Muscle of arm (tissue), 12 donors: ENCODE data around the gene GBX1. TPM values are rescaled to one million over a fixed set of nuclear protein-coding genes. Genes with fewer than 3 reads are reported as not detected.

ENCODE experiments used
- DNase-seq: peaks from one replicate; pipeline ENCODE4 v3.0.0-alpha.2; 2013
- polyA plus RNA-seq, 12 donors: library from polyadenylated mRNA; unstranded; fragments of 120-200 nt; gene quantifications; one replicate each; pipeline ENCODE4 v1.2.1, GENCODE V29; 2013; ENCODE audit not compliant: insufficient read length in 12 of 12

Gene GBX1
- polyA plus RNA-seq, 12 donors = 0.30 to 4.1 (median 1.5) TPM; not detected in 2

DNA sequence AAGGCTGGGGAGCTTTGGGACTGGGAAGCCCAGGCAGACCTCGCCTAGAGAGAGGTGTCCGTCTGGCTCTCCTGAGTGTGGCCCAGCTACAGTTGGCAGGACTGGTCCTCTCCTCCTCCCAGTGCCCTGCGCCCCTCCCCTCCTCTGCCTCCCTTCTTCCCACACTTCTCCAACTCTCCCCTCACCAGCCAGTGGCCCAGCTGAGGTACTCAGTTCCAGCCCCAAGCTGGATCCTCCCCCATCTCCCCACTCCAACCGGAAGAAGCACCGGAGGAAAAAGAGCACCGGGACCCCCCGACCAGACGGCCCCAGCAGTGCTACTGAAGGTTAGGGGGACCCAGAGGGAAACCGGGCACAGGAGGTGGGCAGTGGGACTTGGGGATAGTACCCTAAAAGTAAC lies 27.7 kb downstream of the GBX1 start:
- DNase-seq = no peak

DNA sequence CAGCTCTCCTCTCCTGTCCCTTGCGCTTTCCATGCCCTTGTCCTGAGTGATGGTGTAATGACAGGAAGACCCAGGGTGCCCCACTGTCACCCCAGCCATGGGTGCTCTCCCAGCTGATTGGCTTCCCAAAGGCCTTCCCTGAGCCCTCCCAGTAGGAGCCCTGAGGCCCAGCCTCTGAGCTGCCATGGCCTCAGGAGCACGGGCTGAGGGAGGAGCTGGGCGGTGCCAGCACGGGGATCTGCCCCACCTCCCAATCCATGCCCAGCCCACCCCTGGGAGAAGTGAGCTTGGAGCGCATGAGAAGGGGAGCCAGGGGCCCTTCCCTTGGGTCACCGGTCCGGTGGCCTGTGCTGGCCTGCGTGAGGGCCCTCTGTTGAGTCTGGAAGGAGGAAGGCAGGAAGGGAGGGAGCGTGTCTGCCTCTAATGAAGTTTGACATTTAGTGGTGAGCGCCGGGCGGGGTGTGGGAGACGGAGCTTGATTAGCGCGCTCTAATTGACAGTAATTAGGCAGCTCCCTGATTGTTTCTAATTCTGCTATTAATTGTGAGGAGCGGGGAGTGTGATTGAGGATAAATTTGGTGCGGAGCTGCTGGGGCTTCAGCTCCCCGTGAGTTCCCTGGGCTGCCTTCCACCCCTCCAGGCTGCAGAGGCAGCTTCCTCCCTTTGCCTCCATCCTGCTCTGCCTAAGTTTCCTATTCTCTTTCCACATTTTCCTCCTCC lies 28.3 kb downstream of the GBX1 start:
- DNase-seq = no peak

DNA sequence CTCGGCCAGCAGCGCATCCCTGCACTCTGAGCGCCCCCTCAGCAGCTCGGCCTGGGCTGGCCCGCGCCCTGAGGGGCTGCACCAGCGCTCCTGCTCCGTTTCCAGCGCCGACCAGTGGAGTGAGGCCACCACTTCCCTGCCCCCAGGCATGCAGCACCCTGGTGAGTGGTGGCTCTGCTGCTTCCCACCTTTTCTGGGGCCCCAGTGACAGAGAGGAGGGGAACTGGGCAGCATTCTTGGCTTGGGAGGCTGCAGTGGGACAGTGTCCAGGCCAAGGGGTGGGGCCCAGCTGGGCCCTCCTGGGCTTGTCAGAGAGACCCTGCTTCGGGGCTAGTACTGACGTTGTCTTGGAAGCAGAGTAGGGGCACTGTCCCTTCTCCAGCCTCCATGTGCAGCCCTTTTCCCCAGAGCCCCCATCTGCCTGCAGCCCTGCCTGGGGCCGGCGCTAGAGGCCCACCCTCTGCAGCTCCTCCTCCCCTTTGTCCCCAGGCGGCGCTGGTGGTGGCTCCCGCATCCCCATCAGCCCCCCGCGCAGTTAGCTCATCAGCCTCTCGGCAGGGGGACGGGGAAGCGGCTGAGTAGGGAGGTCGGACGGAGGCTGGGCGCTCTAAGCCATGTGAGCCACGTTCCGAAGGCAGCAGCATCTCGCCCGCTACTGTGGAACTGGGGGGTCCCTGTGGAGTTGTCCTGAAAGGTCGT lies 29.2 kb downstream of the GBX1 start:
- DNase-seq = no peak

DNA sequence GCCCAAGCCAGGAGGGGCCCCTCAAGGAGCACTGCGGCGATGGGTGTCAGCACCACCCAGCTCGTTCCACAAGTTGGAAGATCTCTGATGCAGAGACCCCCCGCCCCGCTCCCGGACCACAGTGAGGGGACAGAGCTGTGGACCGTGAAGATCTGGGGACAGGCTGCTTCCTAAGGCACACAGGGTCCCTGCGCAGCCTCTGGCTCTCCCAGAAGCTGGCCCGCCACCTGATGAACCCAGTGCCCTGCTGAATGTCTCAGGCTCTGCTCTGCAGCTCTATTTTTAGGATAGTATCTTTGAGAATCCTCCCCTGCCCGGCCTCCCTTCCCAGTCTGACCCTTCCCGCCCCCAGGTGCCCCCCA lies 29.7 kb downstream of the GBX1 start:
- DNase-seq = no peak

DNA sequence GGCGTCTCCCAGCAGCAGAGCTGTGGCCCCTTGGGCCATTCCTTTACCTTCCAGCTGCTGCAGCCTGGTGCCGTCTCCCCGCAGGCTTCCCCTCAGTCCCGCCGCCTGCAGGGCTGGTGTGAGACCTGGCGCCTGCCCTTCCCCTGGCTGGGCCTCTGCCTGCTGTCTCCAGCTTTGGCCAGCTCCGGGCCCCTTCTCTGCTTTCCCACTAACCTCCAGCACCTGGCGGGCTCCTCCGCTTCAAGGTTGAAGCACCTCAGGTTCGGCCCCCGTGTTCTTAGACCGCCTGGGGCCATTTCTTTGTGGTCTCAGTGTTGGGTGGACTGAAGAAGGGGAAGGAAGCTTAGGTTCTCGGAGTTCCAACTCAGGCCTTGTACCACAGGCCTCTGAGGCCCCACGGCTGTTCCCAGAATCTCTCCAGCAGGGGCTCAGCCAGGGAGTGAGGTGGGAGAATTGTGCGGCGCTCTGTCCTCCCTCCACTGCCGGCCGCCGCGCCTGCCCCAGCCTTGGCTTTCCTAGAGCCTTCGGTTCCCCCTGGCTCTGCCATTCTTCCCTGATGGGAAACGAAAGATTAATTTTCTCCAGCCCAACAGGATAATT lies 30.3 kb downstream of the GBX1 start:
- no peak for DNase-seq

DNA sequence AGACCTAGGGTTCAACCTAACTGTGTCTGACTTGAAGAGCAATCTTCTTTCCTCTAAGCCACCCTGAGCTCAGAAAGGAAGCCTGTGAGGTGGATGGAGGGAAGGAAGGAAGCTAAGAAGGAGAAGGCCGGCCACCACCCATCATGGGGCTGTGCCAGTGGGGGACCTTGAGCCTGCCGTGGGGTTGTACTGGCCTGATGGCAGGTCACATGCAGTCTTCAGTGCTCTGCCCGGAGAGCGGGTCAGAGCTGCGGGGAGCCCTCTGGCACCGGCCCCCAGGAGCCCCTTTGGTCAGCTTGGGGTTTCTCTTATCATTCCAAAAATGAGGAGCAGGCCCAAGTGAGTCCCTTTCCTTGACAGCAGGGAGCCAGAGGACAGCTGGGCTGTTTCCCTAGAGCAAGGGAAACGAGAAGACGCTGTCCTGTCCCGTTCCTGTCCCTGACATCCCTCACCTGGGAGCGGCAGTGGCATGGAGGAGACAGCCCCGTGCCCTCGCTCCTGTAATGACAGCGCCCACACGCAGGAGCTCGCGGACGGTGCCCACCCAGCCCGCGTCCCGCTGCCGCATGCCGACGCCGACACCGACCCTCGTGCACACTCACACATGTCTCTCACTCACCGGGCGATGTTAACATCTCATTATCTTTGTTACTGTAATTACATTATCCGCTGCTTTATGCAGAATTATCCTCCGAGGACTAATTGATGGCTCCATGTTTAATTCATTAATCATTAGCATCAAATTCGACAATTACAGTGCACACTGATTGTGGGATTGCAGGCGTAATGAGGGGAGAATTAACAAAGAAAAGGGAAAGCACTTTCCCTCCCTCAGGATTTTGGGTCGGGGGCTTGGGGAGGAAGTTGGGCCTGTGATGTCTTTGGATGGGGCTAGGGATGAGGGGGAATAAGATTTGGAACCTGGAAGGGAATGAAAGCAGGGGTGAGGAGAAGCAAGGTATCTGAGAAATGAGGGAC lies 31.3 kb downstream of the GBX1 start:
- no peak for DNase-seq

DNA sequence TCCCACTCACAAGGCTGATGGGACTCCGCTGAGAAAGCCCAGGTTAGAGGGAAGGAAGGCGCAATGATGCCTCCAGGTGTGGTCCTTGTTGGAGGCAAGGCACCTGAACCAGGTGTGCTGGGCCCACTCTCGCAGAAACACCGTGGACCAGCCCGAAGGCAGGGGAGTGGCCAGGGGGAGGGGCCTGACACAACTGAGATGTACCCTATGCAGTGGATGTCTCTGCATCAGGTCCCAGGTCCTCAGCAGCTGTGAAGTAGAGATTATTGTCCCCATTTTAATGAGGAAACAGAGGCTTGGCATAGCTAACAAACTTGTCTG lies 32.0 kb downstream of the GBX1 start:
- DNase-seq = no peak

DNA sequence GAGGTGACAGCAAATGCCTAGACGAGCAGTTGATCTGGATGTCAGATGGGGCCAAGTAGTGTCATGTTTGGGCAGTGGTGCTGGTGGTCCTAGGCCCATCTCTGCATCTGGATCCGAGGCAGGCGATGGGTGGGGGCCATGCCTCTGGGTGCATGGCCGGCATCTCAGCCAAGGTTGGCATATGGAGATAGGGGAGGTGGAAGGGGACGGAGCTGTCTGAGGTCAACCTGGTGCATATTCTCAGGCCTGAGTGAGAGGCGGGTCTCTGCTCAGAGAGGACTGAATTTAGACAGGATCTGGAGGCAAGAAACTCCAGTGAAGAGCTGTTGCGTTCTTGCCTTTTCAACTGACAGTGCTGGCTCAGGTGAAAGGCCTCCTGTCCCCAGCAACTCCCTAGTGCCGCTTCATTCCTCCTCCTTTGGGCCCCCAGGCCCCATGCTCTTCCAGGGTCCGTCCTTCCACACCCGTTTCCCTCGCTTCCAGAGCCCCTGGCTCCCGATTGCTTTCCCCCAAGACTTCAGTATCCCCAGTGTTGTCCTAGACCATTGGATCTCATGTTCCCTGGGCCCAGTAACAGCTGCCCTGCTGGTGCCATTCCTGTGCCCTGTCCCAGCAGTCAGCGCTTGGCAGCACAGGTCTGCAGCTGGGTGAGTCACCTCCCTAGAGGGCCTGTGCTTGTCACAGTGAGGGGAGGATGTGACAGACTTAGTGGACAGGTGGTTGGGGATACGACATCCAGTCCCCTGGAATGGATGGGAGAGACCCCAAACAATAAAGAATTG lies 32.6 kb downstream of the GBX1 start:
- DNase-seq = no peak

DNA sequence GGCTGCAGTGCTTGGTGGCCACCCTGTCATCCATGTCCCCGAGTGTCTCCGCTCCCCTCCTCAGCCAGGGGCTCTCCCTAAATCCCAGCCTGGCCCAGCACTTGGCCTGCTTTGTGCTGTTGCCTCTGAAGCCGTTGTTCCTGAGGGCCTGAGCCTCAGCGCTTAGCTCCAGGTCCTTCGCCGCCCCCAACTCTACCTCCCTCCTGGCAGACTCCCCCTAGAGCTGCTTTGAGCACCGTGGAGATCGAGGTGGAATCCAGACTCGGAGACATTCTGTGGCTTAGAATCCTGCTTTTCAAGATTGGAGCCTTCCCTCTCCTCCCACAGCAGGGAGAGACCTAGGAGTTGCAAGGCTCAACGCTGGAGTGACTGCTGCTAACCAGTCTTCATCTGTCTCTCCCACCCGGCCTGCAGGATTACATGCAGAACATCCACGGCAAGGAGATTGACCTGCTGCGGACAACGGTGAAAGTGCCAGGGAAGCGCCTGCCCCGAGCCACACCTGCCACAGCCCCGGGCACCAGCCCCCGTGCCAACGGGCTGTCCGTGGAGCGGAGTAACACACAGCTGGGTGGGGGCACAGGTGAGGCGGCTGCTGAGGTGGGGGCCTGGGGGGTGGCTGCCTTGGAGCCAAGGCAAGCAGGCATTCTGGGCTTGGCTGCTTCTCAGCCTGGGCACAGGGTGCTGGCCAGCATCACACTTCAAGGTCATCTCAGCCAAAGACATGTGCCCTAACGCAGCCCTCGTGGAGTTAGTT lies 33.3 kb downstream of the GBX1 start:
- DNase-seq = no peak

DNA sequence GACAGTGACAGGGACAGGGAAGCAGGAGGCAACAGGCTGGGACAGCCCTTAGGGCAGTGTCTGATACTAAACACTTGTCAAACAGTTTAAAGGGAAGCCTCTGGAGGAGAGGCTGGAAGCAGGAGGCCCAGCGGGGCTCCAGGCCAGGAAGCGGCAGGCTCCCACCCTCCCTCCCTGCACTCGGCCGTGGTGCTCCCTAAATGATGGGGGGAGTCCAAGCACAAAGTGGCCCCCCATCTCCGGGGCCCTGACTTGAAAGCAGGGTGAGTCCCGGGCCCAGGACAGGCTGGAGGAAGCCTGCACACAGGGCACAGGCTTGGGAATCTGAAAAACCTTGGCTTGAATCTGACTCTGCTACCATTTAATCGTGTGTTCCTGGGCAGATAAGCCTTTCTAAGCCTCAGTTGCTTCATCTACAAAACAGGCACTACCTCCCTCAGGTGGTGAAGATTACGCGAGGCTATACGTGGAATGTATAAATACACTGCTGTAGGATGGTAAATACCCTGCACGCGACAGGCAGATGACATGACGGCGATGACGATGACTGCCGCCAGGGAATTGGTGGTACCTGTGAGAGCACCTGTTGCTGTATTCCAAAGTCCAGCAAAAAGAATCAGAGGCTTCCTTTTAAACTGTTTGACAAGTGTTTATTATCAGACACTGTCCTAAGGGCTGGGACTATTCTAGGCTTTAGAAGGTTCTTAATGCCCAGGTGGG lies 34.1 kb downstream of the GBX1 start:
- no peak for DNase-seq

DNA sequence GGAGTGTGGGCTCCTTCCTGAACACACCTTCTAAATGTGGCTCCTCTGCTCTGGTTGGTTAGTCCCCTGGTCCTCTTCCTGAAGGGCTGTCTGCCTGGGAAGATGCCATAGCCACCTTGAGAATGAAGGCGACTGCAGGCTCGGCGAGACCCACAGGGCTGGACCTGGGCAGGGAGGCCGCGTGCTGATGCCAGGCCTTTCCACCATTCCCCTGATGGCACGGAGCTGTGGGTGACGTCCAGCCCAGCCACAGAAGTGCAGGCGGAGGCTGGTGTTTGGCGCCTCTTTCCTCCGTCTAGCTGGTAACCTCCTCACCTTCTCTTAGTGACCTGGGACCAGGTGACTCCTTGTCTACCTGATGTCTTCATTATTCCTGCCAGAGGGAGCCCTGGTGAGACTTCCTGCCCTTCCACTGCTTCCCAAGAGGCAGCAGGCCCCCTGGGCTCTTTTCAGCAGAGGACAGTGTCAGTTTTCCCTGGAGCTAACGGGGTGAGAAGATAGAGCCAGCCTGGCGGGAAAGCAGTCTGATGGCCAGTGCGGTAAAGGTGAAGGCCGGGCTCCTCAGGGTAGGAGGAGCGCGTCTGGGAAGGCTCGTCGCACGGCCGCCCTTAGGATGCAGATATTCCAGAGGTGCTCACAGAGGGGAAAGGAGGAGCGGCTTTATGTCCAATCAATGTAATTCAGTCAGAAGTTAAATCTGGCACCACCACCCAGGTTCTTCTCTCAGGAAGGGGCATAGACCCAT lies 34.9 kb downstream of the GBX1 start:
- no peak for DNase-seq

DNA sequence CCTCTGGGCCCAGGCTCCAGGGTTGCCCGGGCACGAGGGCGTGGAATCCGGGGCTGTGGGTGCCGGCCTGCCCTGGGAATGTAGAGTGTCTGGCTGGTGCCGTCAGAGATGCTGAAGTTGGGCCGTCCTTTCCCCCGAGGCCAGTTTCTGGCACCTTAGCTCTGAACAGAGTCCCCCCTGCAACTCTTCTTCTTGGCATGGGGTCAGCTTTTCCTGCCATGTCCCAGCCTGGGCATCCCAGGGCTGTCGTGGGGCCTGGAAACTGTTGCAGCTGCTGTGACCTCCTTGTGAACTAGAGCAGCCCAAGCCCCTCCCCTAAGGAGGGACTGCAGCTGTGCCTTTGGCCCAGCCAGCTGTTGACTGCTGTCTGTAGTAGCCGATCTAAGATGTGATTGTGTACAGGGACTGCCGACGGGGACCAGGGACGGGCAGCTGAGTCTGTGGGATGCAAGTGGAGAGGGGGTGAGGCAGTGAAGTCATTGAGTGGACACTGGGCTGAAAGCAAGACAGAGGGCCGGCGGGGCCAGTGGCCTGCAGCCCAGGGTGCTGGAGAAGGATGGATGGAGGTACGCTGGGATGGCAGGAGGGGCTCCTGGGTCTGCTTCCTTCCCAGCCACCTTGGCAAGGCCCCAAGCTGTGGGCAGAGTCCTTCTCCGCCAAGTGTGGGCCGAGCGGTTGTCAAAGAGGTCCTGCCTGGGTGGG lies 35.8 kb downstream of the GBX1 start:
- DNase-seq = peak; percentile 61

DNA sequence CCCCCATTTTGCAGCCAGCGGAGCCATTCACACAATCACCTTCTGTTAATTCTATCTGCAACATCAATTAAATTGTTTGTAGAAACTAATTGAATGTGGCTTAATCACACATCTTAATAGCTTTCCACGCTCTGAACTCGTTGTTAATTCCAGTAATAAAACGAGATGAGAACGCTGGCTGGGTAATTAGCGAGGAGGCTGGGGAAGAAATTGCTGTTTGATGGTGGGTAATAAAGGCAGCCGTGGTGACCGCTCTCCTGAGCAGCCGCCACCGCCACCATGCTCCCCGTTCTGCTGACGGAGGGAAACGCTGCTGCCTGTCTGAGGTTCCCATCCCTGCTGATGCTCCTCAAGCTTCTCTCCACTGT lies 36.3 kb downstream of the GBX1 start:
- DNase-seq = no peak

DNA sequence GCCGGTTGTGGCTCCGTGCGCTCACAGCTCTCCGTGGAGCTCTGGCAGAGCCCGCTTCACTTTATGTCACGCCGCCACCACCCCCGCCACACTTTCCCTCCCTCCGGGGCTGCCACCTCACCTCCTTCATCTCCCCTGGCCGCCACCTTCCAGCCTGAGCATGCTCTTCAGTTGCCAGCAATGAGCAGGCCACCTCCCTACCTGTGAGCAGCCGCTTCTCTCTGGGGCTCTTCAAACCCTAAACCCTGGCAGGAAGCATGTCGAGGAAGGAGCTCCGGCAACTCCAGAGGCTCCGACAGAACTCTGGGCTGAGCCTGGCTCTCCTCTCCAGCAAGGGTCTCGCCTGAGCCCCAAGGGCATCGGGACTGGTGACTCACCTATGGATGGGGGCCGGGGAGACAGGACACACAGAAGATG lies 36.7 kb downstream of the GBX1 start:
- no peak for DNase-seq

DNA sequence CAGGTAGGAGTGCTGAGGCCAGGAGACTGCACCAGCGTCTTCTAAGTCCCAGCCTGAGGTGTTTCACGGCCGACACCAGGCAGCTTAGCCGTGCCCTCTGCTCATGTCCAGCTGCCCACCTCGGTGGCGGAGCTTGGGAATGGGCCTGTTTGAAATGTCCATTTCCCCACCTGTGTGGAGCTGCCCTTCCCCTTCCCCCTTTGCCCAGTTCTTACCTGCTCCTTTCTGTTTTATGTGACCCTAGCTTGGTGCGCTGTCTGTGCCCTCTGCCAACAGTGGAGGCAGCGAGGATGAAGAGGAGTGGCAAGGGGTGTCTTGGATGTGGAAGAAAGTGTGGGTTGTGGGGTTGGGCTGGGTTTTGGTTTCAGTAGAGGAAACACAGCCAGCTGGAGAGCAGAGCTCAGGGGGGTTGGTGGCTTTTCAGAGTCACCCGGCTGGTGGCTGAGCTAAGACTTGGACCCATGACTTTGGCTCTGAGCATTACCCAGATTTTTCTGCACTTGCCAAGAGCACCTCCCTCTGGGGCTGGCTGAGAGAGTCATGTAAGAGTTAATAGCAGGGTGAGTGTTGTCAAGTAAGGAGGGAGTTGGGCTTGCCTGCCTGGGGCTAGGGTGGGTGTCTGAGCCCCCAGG lies 37.4 kb downstream of the GBX1 start:
- no peak for DNase-seq

DNA sequence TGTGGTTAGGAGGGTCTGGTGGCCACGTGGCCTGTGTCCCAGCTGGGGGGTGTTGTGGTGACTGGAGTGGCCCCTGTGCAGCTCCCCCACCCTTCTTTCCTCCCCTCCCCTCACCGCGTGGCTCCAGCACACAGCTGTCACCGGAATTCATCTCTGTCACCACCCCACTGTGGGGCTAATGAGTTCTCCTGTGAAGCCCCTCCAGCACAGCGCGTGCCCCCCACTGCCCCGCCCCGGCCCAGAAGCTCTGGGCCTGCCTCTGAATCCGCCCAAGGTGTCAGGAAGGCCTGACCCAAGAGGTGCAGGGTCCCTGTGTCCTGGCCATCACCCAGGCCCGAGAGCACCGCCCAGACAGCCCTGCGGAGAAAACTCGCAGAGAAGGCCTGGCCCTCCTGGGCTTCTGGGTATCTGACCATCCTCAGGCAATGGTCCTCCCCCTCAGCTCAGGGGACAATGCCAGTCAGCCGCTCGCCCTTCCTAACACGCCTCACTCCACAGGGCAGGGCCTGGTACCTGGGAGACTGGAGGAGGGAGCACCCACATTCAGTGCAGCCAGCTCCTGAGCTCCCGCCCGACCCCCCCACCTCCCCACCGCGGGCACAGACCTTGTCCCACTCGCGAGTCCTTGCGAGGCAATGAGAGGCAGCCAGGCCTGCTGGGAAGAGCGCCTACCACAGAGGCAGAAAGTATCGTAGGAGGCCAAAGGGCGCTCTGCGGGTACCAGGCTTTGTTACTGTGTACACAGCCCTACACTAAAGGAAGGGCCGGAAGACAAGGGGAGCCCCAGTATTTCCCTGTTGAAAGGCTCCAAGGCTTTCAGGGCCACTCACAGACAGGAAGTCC lies 38.2 kb downstream of the GBX1 start:
- DNase-seq = no peak

DNA sequence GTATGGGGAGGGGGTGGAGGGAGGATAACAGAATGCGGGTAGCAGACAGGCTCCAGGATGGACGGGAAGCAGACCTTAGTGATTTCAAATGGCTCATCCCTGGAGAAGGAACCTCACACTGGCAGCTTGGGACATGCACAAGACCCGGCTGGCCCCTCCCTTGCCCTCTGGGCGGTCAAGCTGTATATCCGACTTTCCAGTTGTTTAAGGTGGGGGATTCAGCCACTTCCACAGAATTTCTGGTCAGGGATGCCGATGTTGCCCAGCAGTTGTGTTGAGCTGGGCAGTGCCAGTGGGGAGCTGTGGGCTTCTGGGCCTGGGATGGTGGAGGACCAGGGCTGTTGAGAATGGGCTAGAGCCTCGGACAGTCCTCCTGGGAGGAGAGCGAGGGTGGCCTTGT lies 38.8 kb downstream of the GBX1 start:
- no peak for DNase-seq
